Measurements from ENCODE around the gene GARIN5B.

Gene GARIN5B

GRCh38 chr19:55385724-55386492 lies 22.8 kb upstream of the GARIN5B start, which contains the start of gene RPL28:
Gene RPL28 (plus strand): TSS chr19:55385932. CDS start chr19:55386358, 426 bp downstream.
- no peaks in the 10 kb centered on the region for H3K27me3 ChIP-seq (ENCODE audit: low read depth, low read length)
- peaks cover 23 to 33% of the 10 kb centered on the region in 2 donors for H3K36me3 ChIP-seq (ENCODE audit: control insufficient read depth in 1 of 2, insufficient read depth in 2 of 2, low read length in 2 of 2)
- no peaks in the 10 kb centered on the region for H3K9me3 ChIP-seq (ENCODE audit: control insufficient read depth in 1 of 2, low read length in 2 of 2)
- H3K4me1 ChIP-seq (ENCODE audit: control insufficient read depth in 1 of 2, insufficient read depth in 2 of 2, low read length in 2 of 2): peaks cover 24 to 46% of the 10 kb centered on the region in 2 donors
- peak within 1 kb of the TSS; percentile 99 for H3K27ac ChIP-seq (ENCODE audit: low read length)
- H3K4me3 ChIP-seq (ENCODE audit: low read depth in 1 of 2, low read length in 2 of 2): peak within 1 kb of the TSS; percentile 92 to 97

GRCh38 chr19:55384920-55385723 lies 22.1 kb upstream of the GARIN5B start:
- H3K4me3 ChIP-seq (ENCODE audit: low read depth in 1 of 2, low read length in 2 of 2): peak overlapping the region; percentile 92 to 97
- peaks cover 24 to 46% of the 10 kb centered on the region in 2 donors for H3K4me1 ChIP-seq (ENCODE audit: control insufficient read depth in 1 of 2, insufficient read depth in 2 of 2, low read length in 2 of 2)
- H3K27ac ChIP-seq (ENCODE audit: low read length): peak overlapping the region; percentile 99
- H3K9me3 ChIP-seq (ENCODE audit: control insufficient read depth in 1 of 2, low read length in 2 of 2): no peaks in the 10 kb centered on the region
- peaks cover 18 to 28% of the 10 kb centered on the region in 2 donors for H3K36me3 ChIP-seq (ENCODE audit: control insufficient read depth in 1 of 2, insufficient read depth in 2 of 2, low read length in 2 of 2)
- H3K27me3 ChIP-seq (ENCODE audit: low read depth, low read length): no peaks in the 10 kb centered on the region

GRCh38 chr19:55384131-55384919 lies 21.3 kb upstream of the GARIN5B start, which contains the start of gene TMEM238:
Gene TMEM238 (minus strand): TSS chr19:55384292. CDS start chr19:55384259, 33 bp downstream.
- H3K27me3 ChIP-seq (ENCODE audit: low read depth, low read length): no peaks in the 10 kb centered on the region
- H3K27ac ChIP-seq (ENCODE audit: low read length): peak within 1 kb of the TSS; percentile 99
- peaks cover 12 to 20% of the 10 kb centered on the region in 2 donors for H3K36me3 ChIP-seq (ENCODE audit: control insufficient read depth in 1 of 2, insufficient read depth in 2 of 2, low read length in 2 of 2)
- peak within 1 kb of the TSS; percentile 92 to 97 for H3K4me3 ChIP-seq (ENCODE audit: low read depth in 1 of 2, low read length in 2 of 2)
- no peaks in the 10 kb centered on the region for H3K9me3 ChIP-seq (ENCODE audit: control insufficient read depth in 1 of 2, low read length in 2 of 2)
- H3K4me1 ChIP-seq (ENCODE audit: control insufficient read depth in 1 of 2, insufficient read depth in 2 of 2, low read length in 2 of 2): peaks cover 24 to 39% of the 10 kb centered on the region in 2 donors

- H3K4me1 ChIP-seq (ENCODE audit: control insufficient read depth in 1 of 2, insufficient read depth in 2 of 2, low read length in 2 of 2): peaks cover 21 to 34% of the 10 kb centered on the region in 2 donors
- H3K9me3 ChIP-seq (ENCODE audit: control insufficient read depth in 1 of 2, low read length in 2 of 2): no peaks in the 10 kb centered on the region
- no peaks in the 10 kb centered on the region for H3K27me3 ChIP-seq (ENCODE audit: low read depth, low read length)
- no peak overlapping the region for H3K27ac ChIP-seq (ENCODE audit: low read length)
- peak overlapping the region in 1 of 2 donors; percentile 97 for H3K4me3 ChIP-seq (ENCODE audit: low read depth in 1 of 2, low read length in 2 of 2)
- peaks cover 3 to 12% of the 10 kb centered on the region in 2 donors for H3K36me3 ChIP-seq (ENCODE audit: control insufficient read depth in 1 of 2, insufficient read depth in 2 of 2, low read length in 2 of 2)
Observed at GRCh38 chr19:55383279-55384130, 20.4 kb upstream of the GARIN5B start.

- Histone ChIP-seq H3K36me3 (ENCODE audit: control insufficient read depth in 1 of 2, insufficient read depth in 2 of 2, low read length in 2 of 2) (peaks cover 0 to 3% of the 10 kb centered on the region in 2 donors), H3K9me3 (ENCODE audit: control insufficient read depth in 1 of 2, low read length in 2 of 2) (no peaks in the 10 kb centered on the region), H3K4me3 (ENCODE audit: low read depth in 1 of 2, low read length in 2 of 2) (no peak overlapping the region), H3K4me1 (ENCODE audit: control insufficient read depth in 1 of 2, insufficient read depth in 2 of 2, low read length in 2 of 2) (peaks cover 14 to 29% of the 10 kb centered on the region in 2 donors), H3K27me3 (ENCODE audit: low read depth, low read length) (peaks cover 4% of the 10 kb centered on the region), H3K27ac (ENCODE audit: low read length) (no peak overlapping the region)
Observed at GRCh38 chr19:55382522-55383054, 19.5 kb upstream of the GARIN5B start.

GRCh38 chr19:55382013-55382412 lies 19.0 kb upstream of the GARIN5B start:
- no peak overlapping the region for H3K27ac ChIP-seq (ENCODE audit: low read length)

GRCh38 chr19:55379174-55379573 lies 16.1 kb upstream of the GARIN5B start:
- H3K4me1 ChIP-seq (ENCODE audit: control insufficient read depth in 1 of 2, insufficient read depth in 2 of 2, low read length in 2 of 2): peaks cover 0 to 10% of the 10 kb centered on the region in 2 donors
- H3K36me3 ChIP-seq (ENCODE audit: control insufficient read depth in 1 of 2, insufficient read depth in 2 of 2, low read length in 2 of 2): no peaks in the 10 kb centered on the region
- no peak overlapping the region for H3K27ac ChIP-seq (ENCODE audit: low read length)
- peaks cover 7% of the 10 kb centered on the region for H3K27me3 ChIP-seq (ENCODE audit: low read depth, low read length)
- no peaks in the 10 kb centered on the region for H3K9me3 ChIP-seq (ENCODE audit: control insufficient read depth in 1 of 2, low read length in 2 of 2)
- H3K4me3 ChIP-seq (ENCODE audit: low read depth in 1 of 2, low read length in 2 of 2): no peak overlapping the region

More at GRCh38 chr19:55382013-55382412, 19.0 kb upstream of the GARIN5B start:
- Histone ChIP-seq H3K4me1 (ENCODE audit: control insufficient read depth in 1 of 2, insufficient read depth in 2 of 2, low read length in 2 of 2) (peaks cover 8 to 24% of the 10 kb centered on the region in 2 donors), H3K27me3 (ENCODE audit: low read depth, low read length) (peaks cover 6% of the 10 kb centered on the region), H3K9me3 (ENCODE audit: control insufficient read depth in 1 of 2, low read length in 2 of 2) (no peaks in the 10 kb centered on the region), H3K4me3 (ENCODE audit: low read depth in 1 of 2, low read length in 2 of 2) (no peak overlapping the region), H3K36me3 (ENCODE audit: control insufficient read depth in 1 of 2, insufficient read depth in 2 of 2, low read length in 2 of 2) (peaks cover 0 to 3% of the 10 kb centered on the region in 2 donors)

- Histone ChIP-seq H3K4me1 (ENCODE audit: control insufficient read depth in 1 of 2, insufficient read depth in 2 of 2, low read length in 2 of 2) (peaks cover 0 to 5% of the 10 kb centered on the region in 2 donors), H3K4me3 (ENCODE audit: low read depth in 1 of 2, low read length in 2 of 2) (no peak overlapping the region), H3K27me3 (ENCODE audit: low read depth, low read length) (peaks cover 19% of the 10 kb centered on the region), H3K36me3 (ENCODE audit: control insufficient read depth in 1 of 2, insufficient read depth in 2 of 2, low read length in 2 of 2) (no peaks in the 10 kb centered on the region), H3K27ac (ENCODE audit: low read length) (no peak overlapping the region), H3K9me3 (ENCODE audit: control insufficient read depth in 1 of 2, low read length in 2 of 2) (no peaks in the 10 kb centered on the region)
Observed at GRCh38 chr19:55377356-55378131, 14.5 kb upstream of the GARIN5B start.

- no peaks in the 10 kb centered on the region for H3K36me3 ChIP-seq (ENCODE audit: control insufficient read depth in 1 of 2, insufficient read depth in 2 of 2, low read length in 2 of 2)
- no peak within 1 kb of the TSS for H3K4me3 ChIP-seq (ENCODE audit: low read depth in 1 of 2, low read length in 2 of 2)
- no peak within 1 kb of the TSS for H3K27ac ChIP-seq (ENCODE audit: low read length)
- no peaks in the 10 kb centered on the region for H3K9me3 ChIP-seq (ENCODE audit: control insufficient read depth in 1 of 2, low read length in 2 of 2)
- peaks cover 28% of the 10 kb centered on the region for H3K27me3 ChIP-seq (ENCODE audit: low read depth, low read length)
- peaks cover 0 to 5% of the 10 kb centered on the region in 2 donors for H3K4me1 ChIP-seq (ENCODE audit: control insufficient read depth in 1 of 2, insufficient read depth in 2 of 2, low read length in 2 of 2)
Observed at GRCh38 chr19:55376241-55376933, 13.3 kb upstream of the GARIN5B start, which contains the start of gene TMEM190. Gene TMEM190 (plus strand): TSS chr19:55376826. CDS start chr19:55376854, 28 bp downstream.
